ENCODE data around the gene TCN2.

The TCN2 gene

DNA sequence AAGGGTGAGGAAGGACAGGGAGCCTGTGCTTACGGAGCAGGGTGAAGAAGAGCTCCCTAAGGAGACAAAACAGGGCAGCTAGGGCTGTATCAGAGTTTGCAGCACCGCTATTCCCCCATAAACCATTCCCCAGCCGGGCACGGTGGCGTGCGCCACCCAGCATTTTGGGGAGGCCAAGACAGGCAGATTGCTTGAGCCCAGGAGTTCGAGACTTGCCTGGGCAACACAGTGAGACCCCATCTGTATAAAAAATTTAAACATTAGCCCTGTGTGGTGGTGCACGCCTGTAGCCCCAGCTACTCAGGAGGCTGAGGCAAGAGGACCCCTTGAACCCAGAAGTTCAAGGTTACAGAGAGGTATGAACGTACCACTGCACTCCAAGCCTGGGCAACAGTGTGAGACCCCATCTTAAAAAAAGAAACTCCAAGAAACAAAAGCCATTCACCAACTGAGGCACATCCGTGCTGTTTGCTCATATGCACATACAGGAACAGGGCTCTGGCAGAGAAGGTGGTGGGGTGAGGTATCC lies 37.2 kb upstream of the TCN2 start:
- no peak for DNase-seq (ENCODE audit: extremely low spot score)
- POLR2A ChIA-PET = no interaction called here
- CTCF ChIA-PET = interaction anchor here (1.3 kb wide), 1 partner anchor 20 kb away, joined by 4 read pairs; no protein-coding TSS in a partner anchor
- no peak for TF ChIP-seq CTCF (IDR thresholded peaks at IDR 0.05; ENCODE audit: control extremely low read depth, extremely low read depth, low read depth, missing control alignments)

- ChIA-PET CTCF (no interaction called here), POLR2A (no interaction called here)
- TF ChIP-seq CTCF (IDR thresholded peaks at IDR 0.05; ENCODE audit: control extremely low read depth, extremely low read depth, low read depth, missing control alignments) = no peak
- no peak for DNase-seq (ENCODE audit: extremely low spot score)
Measured at GRCh38 chr22:30572210-30572609, 34.8 kb upstream of the TCN2 start.

GRCh38 chr22:30572840-30573593 lies 34.0 kb upstream of the TCN2 start:
- no peak for TF ChIP-seq CTCF (IDR thresholded peaks at IDR 0.05; ENCODE audit: control extremely low read depth, extremely low read depth, low read depth, missing control alignments)
- DNase-seq (ENCODE audit: extremely low spot score) = no peak
- CTCF ChIA-PET = no interaction called here
- POLR2A ChIA-PET = no interaction called here

DNA sequence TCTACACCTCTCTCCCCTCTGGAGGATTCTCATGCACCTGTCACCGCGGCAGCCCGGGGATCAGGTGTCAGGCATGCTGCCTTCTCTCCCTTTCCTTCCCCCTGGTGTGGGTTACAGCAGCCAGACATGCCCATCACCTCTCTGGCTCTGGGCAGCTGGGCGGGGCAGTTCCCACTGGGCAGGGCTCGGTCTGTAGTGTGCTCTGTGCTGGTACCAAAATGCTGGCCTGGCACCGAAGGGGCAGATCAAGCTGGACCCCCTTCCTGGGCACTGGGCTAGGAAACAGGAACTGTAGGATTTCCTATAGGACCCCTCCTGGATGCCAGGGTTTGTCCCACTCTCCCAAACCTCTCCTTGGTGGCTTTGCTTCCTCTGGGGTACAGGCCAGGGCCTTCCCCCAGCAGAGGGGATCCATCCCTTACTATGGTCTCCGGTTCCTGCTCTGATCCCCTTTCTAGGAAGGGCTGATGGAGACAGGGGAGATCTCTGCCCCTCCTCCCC lies 33.3 kb upstream of the TCN2 start:
- TF ChIP-seq CTCF (IDR thresholded peaks at IDR 0.05; ENCODE audit: control extremely low read depth, extremely low read depth, low read depth, missing control alignments) = no peak
- POLR2A ChIA-PET = no interaction called here
- CTCF ChIA-PET = no interaction called here
- DNase-seq (ENCODE audit: extremely low spot score) = no peak

GRCh38 chr22:30574095-30574981 lies 32.6 kb upstream of the TCN2 start, which contains the start of gene GAL3ST1:
Gene GAL3ST1 (minus strand): TSS chr22:30574665. CDS start chr22:30557392, 17,273 bp downstream.
- TF ChIP-seq CTCF (IDR thresholded peaks at IDR 0.05; ENCODE audit: control extremely low read depth, extremely low read depth, low read depth, missing control alignments) = no peak
- ChIA-PET CTCF (no interaction called here), POLR2A (no interaction called here)
- DNase-seq (ENCODE audit: extremely low spot score) = no peak

- CTCF ChIA-PET = no interaction called here
- POLR2A ChIA-PET = no interaction called here
- TF ChIP-seq CTCF (IDR thresholded peaks at IDR 0.05; ENCODE audit: control extremely low read depth, extremely low read depth, low read depth, missing control alignments) = no peak
- no peak for DNase-seq (ENCODE audit: extremely low spot score)
Measured at GRCh38 chr22:30574997-30575671, 31.8 kb upstream of the TCN2 start.

Data from GM10248 (cell line).